ENCODE data around the gene PFKL.
"Not testable (repeated sequence)": the region's sequence is repeated elsewhere in the genome, so short reads cannot be mapped to it uniquely, and the experiment has no call there.

PFKL gene

DNA sequence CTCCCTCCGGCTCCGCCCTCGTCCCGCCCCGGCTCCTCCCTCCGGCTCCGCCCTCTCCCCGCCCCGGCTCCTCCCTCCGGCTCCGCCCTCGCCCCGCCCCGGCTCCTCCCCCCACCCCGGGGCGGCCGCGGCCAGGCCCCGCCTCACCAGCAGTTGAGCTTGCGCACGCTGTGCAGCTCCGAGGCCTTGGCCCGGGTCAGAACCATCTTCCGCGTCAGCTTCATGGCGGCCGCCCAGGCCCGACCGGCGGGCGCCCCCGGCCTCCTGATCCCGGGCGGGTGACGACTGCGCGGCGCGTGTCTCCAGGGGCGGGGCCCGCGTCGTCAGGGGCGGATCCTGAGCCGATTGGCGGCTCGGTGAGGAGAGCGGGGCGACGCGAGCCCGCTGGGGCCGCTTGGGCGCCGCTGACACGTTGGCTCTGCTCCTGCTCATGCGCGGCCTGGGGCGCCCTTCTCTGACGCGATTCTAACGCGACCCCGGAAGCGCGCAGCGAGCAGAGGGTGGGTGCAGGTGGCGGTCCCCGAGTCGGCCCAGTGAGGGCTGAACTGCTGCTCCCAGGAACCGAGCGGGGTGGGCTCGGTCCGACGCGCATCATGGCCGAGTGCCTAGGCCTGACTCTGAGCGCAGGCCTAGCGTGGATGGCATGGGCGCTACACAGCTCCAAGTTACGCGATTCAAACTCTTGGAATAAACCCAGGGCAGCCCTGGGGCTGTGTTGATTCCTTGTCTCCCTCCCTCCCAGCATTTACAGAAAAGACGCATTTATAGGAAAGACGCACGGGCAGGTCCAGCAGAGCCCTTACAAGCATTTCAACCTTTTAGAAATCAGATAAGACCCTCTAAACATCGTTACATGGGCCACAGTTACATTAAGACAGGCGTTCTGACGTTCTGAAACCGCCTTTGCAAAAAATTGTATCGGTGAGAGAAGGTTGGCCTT is 39.4 kb downstream of the PFKL start, which contains the start of gene CFAP410:
Gene CFAP410, minus strand, starts transcription at position 420 of the 940 bp plus-strand sequence. Its CDS starts 196 bp downstream, at position 224.
- CTCF ChIA-PET: interaction anchor here (0.7 to 1.0 kb wide), 3 partner anchors 36 to 164 kb away, joined by 3 to 4 read pairs (median 3); no protein-coding TSS in a partner anchor
- DNase-seq (ENCODE audit: low spot score): peak; percentile 93

GRCh38 chr21:44341726-44342458 is 42.0 kb downstream of the PFKL start:
- POLR2A ChIA-PET (ENCODE audit: low non-redundant PET); H3K27ac ChIP-seq; CTCF ChIA-PET; DNase-seq (ENCODE audit: low spot score): not testable (repeated sequence)

More for the DNA sequence above, 39.4 kb downstream of the PFKL start, which contains the start of gene CFAP410:
- POLR2A ChIA-PET (ENCODE audit: low non-redundant PET): no interaction called here
- peak within 1 kb of the TSS; percentile 96 for H3K27ac ChIP-seq
- no peak for TF ChIP-seq CTCF (conservative IDR thresholded peaks at IDR 0.05; ENCODE audit: low read depth)

DNA sequence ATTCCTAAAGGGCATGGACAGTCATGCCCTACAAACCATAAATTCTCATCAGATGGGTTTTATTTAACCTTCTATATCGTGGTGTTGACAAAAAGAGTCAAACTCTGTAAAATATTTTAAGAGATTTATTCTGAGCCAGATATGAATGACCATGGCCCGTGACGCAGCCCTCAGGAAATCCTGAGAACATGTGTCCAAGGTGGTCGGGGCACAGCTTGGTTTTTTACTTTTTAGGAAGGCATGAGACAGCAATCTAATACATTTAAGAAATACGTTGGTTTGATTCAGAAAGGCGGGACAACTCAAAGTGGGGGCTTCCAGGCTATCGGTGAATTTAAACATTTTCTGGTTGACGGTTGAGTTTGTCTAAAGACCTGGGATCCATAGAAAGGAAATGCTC is 43.1 kb downstream of the PFKL start:
- H3K27ac ChIP-seq; POLR2A ChIA-PET (ENCODE audit: low non-redundant PET); DNase-seq (ENCODE audit: low spot score); CTCF ChIA-PET: not testable (repeated sequence)

DNA sequence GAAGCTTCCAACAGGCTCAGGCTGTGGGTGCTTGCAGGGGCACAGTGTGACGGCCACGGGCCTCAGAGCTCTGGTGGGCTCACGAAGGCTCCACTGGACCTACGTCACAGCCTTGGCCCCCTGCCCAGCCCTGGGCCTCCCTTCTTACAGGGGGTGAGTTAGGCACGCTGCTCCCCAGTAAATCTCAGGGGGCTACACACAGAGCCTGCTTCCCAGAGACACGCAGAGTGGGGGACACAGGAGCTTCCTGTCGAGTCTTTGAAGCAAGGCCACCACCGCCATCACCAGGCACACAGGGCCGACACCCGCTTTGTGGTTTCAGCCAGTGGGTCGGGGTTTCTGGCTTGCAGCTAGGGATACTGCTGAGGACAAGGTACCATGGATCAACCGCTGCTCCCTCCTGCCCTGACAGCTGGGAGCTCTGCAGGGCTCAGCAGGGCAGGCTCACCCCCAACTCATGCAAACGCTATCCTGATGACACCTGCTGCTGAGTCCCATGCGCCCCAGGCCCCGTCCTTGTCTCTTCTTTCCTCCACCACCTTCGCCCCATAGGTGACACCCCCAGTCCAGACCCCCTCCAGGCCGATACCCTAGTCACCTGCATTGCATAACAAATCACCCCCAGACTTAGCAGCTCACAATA is 44.8 kb downstream of the PFKL start:
- ChIA-PET POLR2A (ENCODE audit: low non-redundant PET) (no interaction called here), CTCF (no interaction called here)
- no peak overlapping the region for H3K27ac ChIP-seq
- no peak for DNase-seq (ENCODE audit: low spot score)
- no peak for TF ChIP-seq CTCF (conservative IDR thresholded peaks at IDR 0.05; ENCODE audit: low read depth)

DNA sequence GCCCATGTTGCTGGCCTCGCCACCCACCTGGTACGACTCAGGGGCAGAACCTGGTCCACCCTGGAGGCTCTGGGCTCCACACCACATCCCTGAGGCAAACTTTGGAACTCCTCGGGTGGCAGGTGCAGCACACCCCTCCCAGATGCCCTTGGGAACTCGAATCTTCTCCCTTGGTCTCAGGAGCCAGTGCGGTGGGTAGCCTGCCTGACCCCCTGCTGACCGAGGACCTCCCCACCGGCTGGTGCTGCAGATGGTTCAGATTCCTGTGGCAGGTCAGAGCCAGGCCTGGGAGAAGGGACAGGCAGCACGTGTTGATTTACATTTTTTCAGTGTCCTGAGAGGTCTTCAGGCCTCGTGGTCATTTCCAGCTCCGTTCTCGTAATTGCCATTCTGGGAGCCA is 45.6 kb downstream of the PFKL start:
- DNase-seq (ENCODE audit: low spot score): no peak
- no peak overlapping the region for H3K27ac ChIP-seq
- ChIA-PET CTCF (no interaction called here), POLR2A (ENCODE audit: low non-redundant PET) (no interaction called here)
- TF ChIP-seq CTCF (conservative IDR thresholded peaks at IDR 0.05; ENCODE audit: low read depth): no peak

DNA sequence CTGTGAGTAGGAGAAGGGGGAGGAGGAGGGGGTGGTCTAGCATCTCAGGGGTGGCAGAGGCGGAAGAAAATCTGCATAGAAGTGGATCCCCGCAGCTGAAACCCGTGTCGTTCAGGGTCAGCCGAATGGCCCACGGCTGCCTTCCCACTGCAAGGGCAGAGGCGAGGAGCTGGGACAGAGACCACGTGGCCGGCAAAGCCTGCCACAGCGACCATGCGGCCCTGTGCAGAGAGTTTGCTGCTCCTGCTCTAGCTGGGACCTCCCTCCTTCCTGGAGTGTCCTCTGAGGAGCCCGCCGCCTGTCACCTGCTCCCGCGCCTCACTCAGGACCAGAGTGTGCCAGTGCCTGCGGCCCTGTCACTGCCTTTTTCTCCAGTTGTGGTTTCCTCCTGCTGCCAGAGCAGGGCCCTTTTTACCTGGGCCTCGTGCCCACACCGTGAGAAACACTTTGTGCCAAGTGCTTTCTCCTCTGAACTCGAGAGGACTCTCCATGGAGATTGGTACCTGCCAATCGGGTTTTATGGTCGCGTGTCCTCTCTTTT is 48.1 kb downstream of the PFKL start:
- no peak overlapping the region for H3K27ac ChIP-seq
- ChIA-PET POLR2A (ENCODE audit: low non-redundant PET) (no interaction called here), CTCF (no interaction called here)
- TF ChIP-seq CTCF (conservative IDR thresholded peaks at IDR 0.05; ENCODE audit: low read depth): no peak
- DNase-seq (ENCODE audit: low spot score): no peak

DNA sequence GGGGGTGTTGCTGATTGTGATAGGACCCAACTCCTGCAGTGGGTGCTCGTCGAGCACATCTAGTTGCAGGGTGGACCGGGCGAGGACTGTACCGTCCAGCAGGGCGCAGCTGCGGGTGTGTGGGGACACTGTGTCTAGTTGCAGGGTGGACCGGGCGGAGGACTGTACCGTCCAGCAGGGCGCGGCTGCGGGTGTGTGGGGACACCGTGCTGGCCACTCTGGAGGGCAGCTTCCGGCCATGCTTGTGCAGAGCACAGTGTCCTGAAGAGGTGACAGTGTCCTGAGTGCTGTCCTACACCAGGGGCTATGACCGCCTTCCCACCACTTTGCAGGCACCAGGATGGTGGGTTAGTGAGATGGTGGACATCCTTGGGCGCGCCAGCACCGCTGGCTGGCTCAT is 49.0 kb downstream of the PFKL start:
- H3K27ac ChIP-seq: no peak overlapping the region
- CTCF ChIA-PET: no interaction called here

More for the DNA sequence above, 49.0 kb downstream of the PFKL start:
- no peak for TF ChIP-seq CTCF (conservative IDR thresholded peaks at IDR 0.05; ENCODE audit: low read depth)
- no peak for DNase-seq (ENCODE audit: low spot score)
- POLR2A ChIA-PET (ENCODE audit: low non-redundant PET): no interaction called here

All from RWPE1 (cell line).